Transverse colon (tissue), 4 donors: ENCODE data around the gene FAM219A. TPM values are rescaled to one million over a fixed set of nuclear protein-coding genes. Genes with fewer than 3 reads are reported as not detected.
A peak's percentile ranks its signal among the peaks of the same experiment; 100 is the strongest.
"Not testable (repeated sequence)": the region's sequence is repeated elsewhere in the genome, so short reads cannot be mapped to it uniquely, and the experiment has no call there.

Source experiments
- DNase-seq: peaks from one replicate; pipeline ENCODE4 v3.0.0-alpha.2; 2019
- H3K27ac ChIP-seq, 4 donors: fragments of 200-600 bp; sonication (generic); 2 replicates each; pipeline ENCODE4 v1.5.1; 2016 to 2018; ENCODE audit warnings: inconsistent platforms in 4 of 4
- H3K27me3 ChIP-seq: fragments of 200-600 bp; sonication (generic); 2 replicates; pipeline ENCODE4 v1.5.1; 2017; ENCODE audit warnings: inconsistent platforms
- H3K36me3 ChIP-seq, 4 donors: fragments of 200-600 bp; sonication (generic); 2 replicates each; pipeline ENCODE4 v1.5.1; 2017 to 2019; ENCODE audit warnings: inconsistent platforms in 4 of 4
- H3K4me1 ChIP-seq, 4 donors: fragments of 200-600 bp; sonication (generic); 2 replicates each; pipeline ENCODE4 v1.5.1; 2017 to 2020; ENCODE audit warnings: inconsistent platforms in 4 of 4
- H3K4me3 ChIP-seq, 4 donors: fragments of 200-600 bp; sonication (generic); 1 replicate in 1 of 4; 2 replicates in 3 of 4; pipeline versions ENCODE4 v1.5.1 to v1.6.1; 2017 to 2019; ENCODE audit warnings: inconsistent platforms in 4 of 4
- H3K9me3 ChIP-seq, 2 donors: fragments of 200-600 bp; sonication (generic); 2 replicates each; pipeline ENCODE4 v1.5.1; 2017 to 2019; ENCODE audit warnings: inconsistent platforms in 2 of 2
- EP300 ChIP-seq: sonication (generic); formaldehyde crosslinking; IDR thresholded peaks from one replicate; pipeline ENCODE4 v1.6.1; 2017; ENCODE audit warnings: antibody characterized with exemption, low read depth
- POLR2A ChIP-seq: fragments of 450-650 bp; IDR thresholded peaks from one replicate; pipeline ENCODE4 v1.6.1; 2016; ENCODE audit warnings: antibody characterized with exemption, mild to moderate bottlenecking, moderate library complexity
- POLR2AphosphoS5 ChIP-seq, 3 donors: sonication (generic); formaldehyde crosslinking; IDR thresholded peaks; one replicate each; pipeline ENCODE4 v1.6.1; 2016; ENCODE audit warnings: antibody characterized with exemption in 3 of 3
- WGBS, 2 donors: methylation state at CpG; one replicate each; pipeline ENCODE4 v1.1.5; 2018; ENCODE audit warnings: low coverage in 1 of 2; 5-methylcytosine and 5-hydroxymethylcytosine counted together
- in situ Hi-C, 4 donors: fragments of 200-750 bp; cut with MboI; loops; one replicate each; pipeline versions ENCODE4 v1.15.0 to v1.15.1; 2017; ENCODE audit warnings: low sequenced_read_pairs in 3 of 4, low pct_ligation_motif_present in 1 of 4, low pct_unique_long_range_greater_than_20kb in 1 of 4
- intact Hi-C: fragments of 100-400 bp; cut with DNase I; formaldehyde crosslinking; loops from one replicate; pipeline ENCODE4 v1.15.1; 2023; ENCODE audit warnings: low total_unique reads
- total RNA-seq, 4 donors: library from RNA; depleted of rRNA; stranded (reverse); fragments of >200 nt; gene quantifications; one replicate each; pipeline ENCODE4 v1.1.0, GENCODE V29; 2016
- TF ChIP-seq, protein P1 (sequence below), 5 experiments: fragments of 200-600 bp in 3 of 5; fragments of 450-650 bp in 2 of 5; sonication (generic) in 3 of 5; IDR thresholded peaks; 1 replicate in 2 of 5; 2 replicates in 3 of 5; pipeline ENCODE4 v1.5.1; 2016 to 2017; ENCODE audit warnings: antibody characterized with exemption in 5 of 5, inconsistent platforms in 3 of 5, mild to moderate bottlenecking in 2 of 5, moderate library complexity in 1 of 5

The FAM219A gene
- total RNA-seq, 4 donors from 2014 or later = 3.7 to 15.3 (median 8.0) TPM

- 83 to 89% methylated on average over 1 to 2 of the region's 2 CpGs for WGBS, 2 donors
These were observed 92.0 kb downstream of the FAM219A start for GRCh38 chr9:34366365-34366764.

DNA sequence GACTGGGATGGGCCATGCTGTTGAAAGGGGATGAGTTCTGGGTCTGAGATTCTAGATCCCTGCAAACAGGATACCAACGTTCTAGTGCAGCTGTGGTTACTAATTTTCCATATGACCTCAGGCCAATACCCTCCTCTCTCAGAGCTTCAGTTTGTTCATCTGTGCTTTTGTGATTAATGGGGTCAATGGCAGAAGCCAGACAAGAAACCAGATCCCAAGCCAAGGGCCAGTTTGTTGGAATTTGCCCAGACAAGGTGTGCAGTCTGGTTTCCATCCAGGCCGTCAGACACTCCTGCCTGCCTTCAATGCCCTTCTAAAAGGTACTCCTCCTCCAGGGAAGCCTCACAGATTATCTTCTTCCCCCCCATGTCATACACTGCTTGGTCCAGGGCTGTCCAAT, 93.1 kb downstream of the FAM219A start:
- in situ Hi-C loops = no loop called here
- DNase-seq = no peak
- H3K4me1 ChIP-seq = no peaks in the 10 kb centered on the region
- TF ChIP-seq, protein P1, sequence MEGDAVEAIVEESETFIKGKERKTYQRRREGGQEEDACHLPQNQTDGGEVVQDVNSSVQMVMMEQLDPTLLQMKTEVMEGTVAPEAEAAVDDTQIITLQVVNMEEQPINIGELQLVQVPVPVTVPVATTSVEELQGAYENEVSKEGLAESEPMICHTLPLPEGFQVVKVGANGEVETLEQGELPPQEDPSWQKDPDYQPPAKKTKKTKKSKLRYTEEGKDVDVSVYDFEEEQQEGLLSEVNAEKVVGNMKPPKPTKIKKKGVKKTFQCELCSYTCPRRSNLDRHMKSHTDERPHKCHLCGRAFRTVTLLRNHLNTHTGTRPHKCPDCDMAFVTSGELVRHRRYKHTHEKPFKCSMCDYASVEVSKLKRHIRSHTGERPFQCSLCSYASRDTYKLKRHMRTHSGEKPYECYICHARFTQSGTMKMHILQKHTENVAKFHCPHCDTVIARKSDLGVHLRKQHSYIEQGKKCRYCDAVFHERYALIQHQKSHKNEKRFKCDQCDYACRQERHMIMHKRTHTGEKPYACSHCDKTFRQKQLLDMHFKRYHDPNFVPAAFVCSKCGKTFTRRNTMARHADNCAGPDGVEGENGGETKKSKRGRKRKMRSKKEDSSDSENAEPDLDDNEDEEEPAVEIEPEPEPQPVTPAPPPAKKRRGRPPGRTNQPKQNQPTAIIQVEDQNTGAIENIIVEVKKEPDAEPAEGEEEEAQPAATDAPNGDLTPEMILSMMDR (IDR thresholded peaks at IDR 0.05) = no peak
- TF ChIP-seq EP300 (no peak), POLR2AphosphoS5 (IDR thresholded peaks at IDR 0.05) (no peak), POLR2A (no peak)
- H3K36me3 ChIP-seq = peaks cover 0 to 6% (median 3%) of the 10 kb centered on the region in 4 donors
- H3K27me3 ChIP-seq = no peaks in the 10 kb centered on the region
- H3K27ac ChIP-seq = no peak overlapping the region
- H3K4me3 ChIP-seq = no peak overlapping the region
- intact Hi-C loops = no loop called here
- H3K9me3 ChIP-seq = no peaks in the 10 kb centered on the region
- 57 to 62% methylated on average over 1 to 2 of the region's 2 CpGs for WGBS, 2 donors

More at GRCh38 chr9:34366365-34366764, 92.0 kb downstream of the FAM219A start:
- in situ Hi-C loops (no loop called here), intact Hi-C loops (no loop called here)
- Histone ChIP-seq H3K4me1 (no peaks in the 10 kb centered on the region), H3K36me3 (peaks cover 0 to 14% (median 4%) of the 10 kb centered on the region in 4 donors), H3K27ac (no peak overlapping the region), H3K9me3 (no peaks in the 10 kb centered on the region), H3K27me3 (no peaks in the 10 kb centered on the region), H3K4me3 (no peak overlapping the region)
- TF ChIP-seq EP300 = no peak
- TF ChIP-seq, protein P1 (IDR thresholded peaks at IDR 0.05) = no peak
- TF ChIP-seq POLR2A = no peak
- TF ChIP-seq POLR2AphosphoS5 (IDR thresholded peaks at IDR 0.05) = no peak
- no peak for DNase-seq

DNA sequence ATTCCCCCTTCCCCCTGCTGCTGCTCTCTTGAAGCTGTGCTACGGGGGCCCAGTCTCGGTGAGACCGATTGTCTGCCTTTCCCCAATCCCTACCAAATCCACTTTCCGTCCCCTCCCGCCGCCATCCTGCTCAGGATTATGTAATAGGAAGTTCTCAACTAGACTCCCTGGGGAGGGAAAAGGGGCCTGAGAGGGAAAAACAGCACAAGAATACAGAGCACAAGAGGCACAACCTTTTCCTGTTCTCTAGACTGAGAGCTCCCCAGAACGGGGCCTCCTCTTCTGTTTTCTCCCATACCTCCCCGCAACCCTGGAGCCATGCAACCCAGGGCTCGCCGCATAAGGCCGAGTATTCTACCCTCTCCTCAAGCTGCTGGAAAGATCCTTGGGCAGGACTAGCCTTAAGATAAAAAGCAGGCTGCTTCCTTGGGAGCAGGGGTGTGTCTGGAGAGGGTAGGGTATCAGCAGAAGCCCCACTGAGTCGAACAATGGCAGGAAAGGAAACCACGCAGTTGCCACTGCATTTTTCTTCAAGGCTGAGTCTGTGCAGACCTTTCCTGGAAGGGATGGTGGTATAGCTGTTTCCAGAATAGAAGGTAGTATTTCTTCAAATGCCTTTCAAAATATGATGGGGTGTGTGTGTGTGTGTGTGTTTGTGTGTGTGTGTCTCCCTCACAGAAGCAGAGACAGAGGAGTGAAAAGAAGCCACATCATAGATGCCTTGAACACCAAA, 94.6 kb downstream of the FAM219A start:
- Histone ChIP-seq H3K4me1 (no peaks in the 10 kb centered on the region), H3K27me3 (no peaks in the 10 kb centered on the region), H3K36me3 (peaks cover 0 to 6% (median 0%) of the 10 kb centered on the region in 4 donors), H3K9me3 (no peaks in the 10 kb centered on the region), H3K27ac (peak overlapping the region in 1 of 4 donors; percentile 31), H3K4me3 (no peak overlapping the region)
- TF ChIP-seq POLR2A = no peak
- TF ChIP-seq, protein P1 (IDR thresholded peaks at IDR 0.05) = no peak
- TF ChIP-seq POLR2AphosphoS5 (IDR thresholded peaks at IDR 0.05) = no peak
- no peak for TF ChIP-seq EP300
- intact Hi-C loops = no loop called here
- no peak for DNase-seq
- WGBS, 2 donors = 66 to 74% methylated on average over 12 to 13 of the region's 13 CpGs
- in situ Hi-C loops = no loop called here

DNA sequence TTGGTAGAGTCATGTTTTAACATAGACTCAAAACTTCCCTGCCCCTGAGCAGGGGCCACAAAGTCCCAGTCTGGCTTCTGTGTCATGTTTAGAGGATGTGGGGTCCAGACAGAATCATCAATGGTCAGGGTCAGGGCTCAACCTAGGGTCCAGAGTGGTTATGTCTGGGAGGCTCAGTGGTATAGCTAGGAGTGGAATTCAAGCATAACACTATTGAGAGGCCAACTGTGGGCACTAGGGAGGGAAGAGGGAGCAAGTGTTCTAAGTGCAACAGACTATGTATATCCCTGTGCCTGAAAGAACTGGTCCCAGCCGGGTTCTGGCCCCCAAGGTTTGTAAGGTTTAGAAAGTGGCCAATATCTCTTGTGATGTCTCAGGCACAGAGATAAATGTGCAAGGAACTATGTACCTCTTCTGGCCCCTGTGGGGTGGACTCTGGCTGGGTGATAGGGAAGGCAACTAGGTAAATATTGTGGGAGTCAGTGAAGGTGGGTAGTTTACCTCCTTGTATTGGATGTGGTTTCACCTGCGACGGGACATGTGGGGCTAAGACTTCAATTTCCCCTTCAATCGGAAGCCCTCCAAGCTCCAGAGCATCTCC, 95.7 kb downstream of the FAM219A start:
- no peak for TF ChIP-seq EP300
- TF ChIP-seq, protein P1 (IDR thresholded peaks at IDR 0.05) = no peak
- no peak for TF ChIP-seq POLR2A
- no peak for TF ChIP-seq POLR2AphosphoS5 (IDR thresholded peaks at IDR 0.05)
- WGBS, 2 donors = 87% methylated on average over 4 of the region's 4 CpGs; no CpG with 5 or more reads in 1 of the 2 donors
- H3K27me3 ChIP-seq = no peaks in the 10 kb centered on the region
- H3K36me3 ChIP-seq = no peaks in the 10 kb centered on the region
- no peak overlapping the region for H3K27ac ChIP-seq
- intact Hi-C loops = no loop called here
- H3K4me3 ChIP-seq = no peak overlapping the region
- no peak for DNase-seq
- H3K4me1 ChIP-seq = no peaks in the 10 kb centered on the region
- no peaks in the 10 kb centered on the region for H3K9me3 ChIP-seq
- in situ Hi-C loops = no loop called here

GRCh38 chr9:34352957-34353356, 105.4 kb downstream of the FAM219A start:
- WGBS, 2 donors = 84% methylated on average over 1 of the region's 1 CpG; no CpG with 5 or more reads in 1 of the 2 donors
- peaks cover 5 to 19% of the 10 kb centered on the region in 2 donors for H3K9me3 ChIP-seq
- H3K4me1 ChIP-seq, intact Hi-C loops, H3K27me3 ChIP-seq, H3K36me3 ChIP-seq, in situ Hi-C loops, H3K27ac ChIP-seq, H3K4me3 ChIP-seq, DNase-seq: not testable (repeated sequence)

- 59 to 69% methylated on average over 3 to 7 of the region's 7 CpGs for WGBS, 2 donors
- H3K27me3 ChIP-seq, H3K4me3 ChIP-seq, H3K36me3 ChIP-seq, DNase-seq, in situ Hi-C loops, H3K27ac ChIP-seq, intact Hi-C loops, H3K4me1 ChIP-seq: not testable (repeated sequence)
- H3K9me3 ChIP-seq = peaks cover 5 to 17% of the 10 kb centered on the region in 2 donors
These were observed 106.2 kb downstream of the FAM219A start for GRCh38 chr9:34352122-34352652.
